ENCODE results near the gene FLAD1. TPM values are rescaled to one million over a fixed set of nuclear protein-coding genes. Genes with fewer than 3 reads are reported as not detected.
A peak's percentile ranks its signal among the peaks of the same experiment; 100 is the strongest.

Gene FLAD1
- total RNA-seq, 2 experiments from 2014 or later, result 39.8 to 45.2 TPM

- peak; percentile 64 for ATAC-seq
- Mint-ChIP-seq H3K4me3 (peak overlapping the region; percentile 86), H3K27ac (peak overlapping the region; percentile 79), H3K4me1 (ENCODE audit: low read depth) (peaks cover 53% of the 10 kb centered on the region), H3K36me3 (ENCODE audit: low read depth) (peaks cover 4% of the 10 kb centered on the region), H3K27me3 (ENCODE audit: low read depth) (no peaks in the 10 kb centered on the region), H3K9me3 (ENCODE audit: insufficient read depth) (no peaks in the 10 kb centered on the region)
- ChIA-PET POLR2A (interaction anchor here (0.7 to 2.1 kb wide), 4 partner anchors 10 to 64 kb away, joined by 4 to 11 read pairs (median 4); partner anchors contain the start of genes PBXIP1 and PMVK), CTCF (interaction anchor here (0.9 to 7.9 kb wide), 15 partner anchors 12 to 1342 kb away, joined by 3 to 139 read pairs (median 13); partner anchors contain the start of genes ADAM15, FLAD1, PBXIP1 and PYGO2)
- DNase-seq, result peak; percentile 84
Observed at GRCh38 chr1:155000726-155001424, 17.7 kb downstream of the FLAD1 start.

GRCh38 chr1:155001425-155001674 lies 18.2 kb downstream of the FLAD1 start:
- ATAC-seq, result no peak
- ChIA-PET POLR2A (interaction anchor here (0.7 to 1.2 kb wide), 3 partner anchors 9 to 65 kb away, joined by 4 read pairs; partner anchors contain the start of genes PBXIP1 and PMVK), CTCF (interaction anchor here (0.9 to 7.9 kb wide), 8 partner anchors 11 to 1342 kb away, joined by 3 to 139 read pairs (median 18); partner anchors contain the start of genes FLAD1, PBXIP1 and PYGO2)
- peaks cover 6% of the 10 kb centered on the region for H3K36me3 Mint-ChIP-seq (ENCODE audit: low read depth)
- H3K9me3 Mint-ChIP-seq (ENCODE audit: insufficient read depth), result no peaks in the 10 kb centered on the region
- peak overlapping the region; percentile 79 for H3K27ac Mint-ChIP-seq
- H3K4me1 Mint-ChIP-seq (ENCODE audit: low read depth), result peaks cover 57% of the 10 kb centered on the region
- H3K4me3 Mint-ChIP-seq, result peak overlapping the region; percentile 86
- no peak for DNase-seq
- no peaks in the 10 kb centered on the region for H3K27me3 Mint-ChIP-seq (ENCODE audit: low read depth)

- peak; percentile 76 for ATAC-seq
- Mint-ChIP-seq H3K36me3 (ENCODE audit: low read depth) (peaks cover 7% of the 10 kb centered on the region), H3K9me3 (ENCODE audit: insufficient read depth) (no peaks in the 10 kb centered on the region), H3K27me3 (ENCODE audit: low read depth) (no peaks in the 10 kb centered on the region), H3K4me3 (peak overlapping the region; percentile 86), H3K4me1 (ENCODE audit: low read depth) (peaks cover 62% of the 10 kb centered on the region), H3K27ac (peak overlapping the region; percentile 97)
- ChIA-PET CTCF (interaction anchor here (0.9 to 7.9 kb wide), 8 partner anchors 11 to 1343 kb away, joined by 3 to 139 read pairs (median 18); partner anchors contain the start of genes FLAD1, PBXIP1 and PYGO2), POLR2A (interaction anchor here (0.7 to 1.8 kb wide), 3 partner anchors 9 to 46 kb away, joined by 4 to 6 read pairs (median 4); partner anchors contain the start of genes FLAD1 and PBXIP1)
- peak; percentile 100 for DNase-seq
Observed at GRCh38 chr1:155001675-155002463, 18.7 kb downstream of the FLAD1 start.

- H3K27ac Mint-ChIP-seq, result peak within 1 kb of the TSS; percentile 97
- no peaks in the 10 kb centered on the region for H3K27me3 Mint-ChIP-seq (ENCODE audit: low read depth)
- CTCF ChIA-PET, result interaction anchor here (4.2 to 7.9 kb wide), 3 partner anchors 15 to 59 kb away, joined by 18 to 139 read pairs (median 71); partner anchors contain the start of gene FLAD1
- POLR2A ChIA-PET, result interaction anchor here (0.6 to 2.1 kb wide), 3 partner anchors 20 to 72 kb away, joined by 3 to 8 read pairs (median 6); partner anchors contain the start of genes CKS1B and FLAD1
- H3K9me3 Mint-ChIP-seq (ENCODE audit: insufficient read depth), result no peaks in the 10 kb centered on the region
- DNase-seq (no peak), ATAC-seq (peak; percentile 0)
- peak within 1 kb of the TSS; percentile 93 for H3K4me3 Mint-ChIP-seq
- H3K4me1 Mint-ChIP-seq (ENCODE audit: low read depth), result peaks cover 62% of the 10 kb centered on the region
- peaks cover 7% of the 10 kb centered on the region for H3K36me3 Mint-ChIP-seq (ENCODE audit: low read depth)
Observed at GRCh38 chr1:155002464-155003226, 19.5 kb downstream of the FLAD1 start, which contains the start of gene ZBTB7B. Gene ZBTB7B (plus strand): TSS chr1:155002802. CDS start chr1:155014661, 11,859 bp downstream.

- ATAC-seq, result no peak
- H3K9me3 Mint-ChIP-seq (ENCODE audit: insufficient read depth), result no peaks in the 10 kb centered on the region
- H3K4me3 Mint-ChIP-seq, result peak overlapping the region; percentile 93
- ChIA-PET CTCF (interaction anchor here (1.0 to 7.9 kb wide), 3 partner anchors 14 to 27 kb away, joined by 3 to 139 read pairs (median 9); partner anchors contain the start of gene FLAD1), POLR2A (interaction anchor here (0.6 to 2.1 kb wide), 3 partner anchors 20 to 72 kb away, joined by 3 to 8 read pairs (median 6); partner anchors contain the start of genes CKS1B and FLAD1)
- H3K27me3 Mint-ChIP-seq (ENCODE audit: low read depth), result no peaks in the 10 kb centered on the region
- H3K36me3 Mint-ChIP-seq (ENCODE audit: low read depth), result peaks cover 7% of the 10 kb centered on the region
- no peak for DNase-seq
- H3K4me1 Mint-ChIP-seq (ENCODE audit: low read depth), result peaks cover 61% of the 10 kb centered on the region
- H3K27ac Mint-ChIP-seq, result peak overlapping the region; percentile 87
Observed at GRCh38 chr1:155003227-155003765, 20.2 kb downstream of the FLAD1 start.

GRCh38 chr1:155003766-155004351 lies 20.7 kb downstream of the FLAD1 start:
- Mint-ChIP-seq H3K4me1 (ENCODE audit: low read depth) (peaks cover 62% of the 10 kb centered on the region), H3K4me3 (peak overlapping the region; percentile 93), H3K9me3 (ENCODE audit: insufficient read depth) (no peaks in the 10 kb centered on the region), H3K27ac (peak overlapping the region; percentile 87), H3K36me3 (ENCODE audit: low read depth) (peaks cover 7% of the 10 kb centered on the region), H3K27me3 (ENCODE audit: low read depth) (no peaks in the 10 kb centered on the region)
- ATAC-seq (no peak), DNase-seq (no peak)
- ChIA-PET CTCF (interaction anchor here (1.0 to 1.4 kb wide), 2 partner anchors 13 to 27 kb away, joined by 3 to 9 read pairs; no protein-coding TSS in a partner anchor), POLR2A (interaction anchor here (1.8 to 2.1 kb wide), 2 partner anchors 21 to 29 kb away, joined by 6 to 8 read pairs; partner anchors contain the start of genes CKS1B and FLAD1)

- Mint-ChIP-seq H3K36me3 (ENCODE audit: low read depth) (peaks cover 7% of the 10 kb centered on the region), H3K4me3 (peak overlapping the region; percentile 93), H3K4me1 (ENCODE audit: low read depth) (peaks cover 63% of the 10 kb centered on the region), H3K27ac (peak overlapping the region; percentile 85), H3K27me3 (ENCODE audit: low read depth) (no peaks in the 10 kb centered on the region), H3K9me3 (ENCODE audit: insufficient read depth) (no peaks in the 10 kb centered on the region)
- ChIA-PET CTCF (interaction anchor here (1.4 kb wide), 1 partner anchor 13 kb away, joined by 9 read pairs; no protein-coding TSS in a partner anchor), POLR2A (interaction anchor here (2.1 kb wide), 1 partner anchor 29 kb away, joined by 8 read pairs; the partner anchor contains the start of gene CKS1B)
- ATAC-seq (no peak), DNase-seq (no peak)
Observed at GRCh38 chr1:155004352-155005075, 21.4 kb downstream of the FLAD1 start.

GRCh38 chr1:155005076-155006011 lies 22.2 kb downstream of the FLAD1 start:
- H3K9me3 Mint-ChIP-seq (ENCODE audit: insufficient read depth), result no peaks in the 10 kb centered on the region
- H3K27me3 Mint-ChIP-seq (ENCODE audit: low read depth), result no peaks in the 10 kb centered on the region
- POLR2A ChIA-PET, result interaction anchor here (1.8 to 2.1 kb wide), 2 partner anchors 11 to 30 kb away, joined by 4 to 8 read pairs; partner anchors contain the start of gene CKS1B
- CTCF ChIA-PET, result interaction anchor here (0.9 to 3.1 kb wide), 3 partner anchors 12 to 202 kb away, joined by 3 to 38 read pairs (median 4); no protein-coding TSS in a partner anchor
- H3K4me1 Mint-ChIP-seq (ENCODE audit: low read depth), result peaks cover 63% of the 10 kb centered on the region
- DNase-seq (no peak), ATAC-seq (no peak)
- H3K4me3 Mint-ChIP-seq, result peak overlapping the region; percentile 22
- peaks cover 7% of the 10 kb centered on the region for H3K36me3 Mint-ChIP-seq (ENCODE audit: low read depth)
- peak overlapping the region; percentile 95 for H3K27ac Mint-ChIP-seq

GRCh38 chr1:155006601-155007101 lies 23.5 kb downstream of the FLAD1 start:
- ATAC-seq (peak; percentile 45), DNase-seq (peak; percentile 67)
- Mint-ChIP-seq H3K4me3 (peak overlapping the region; percentile 63), H3K27me3 (ENCODE audit: low read depth) (no peaks in the 10 kb centered on the region), H3K36me3 (ENCODE audit: low read depth) (peaks cover 7% of the 10 kb centered on the region), H3K27ac (peak overlapping the region; percentile 95), H3K4me1 (ENCODE audit: low read depth) (peaks cover 72% of the 10 kb centered on the region), H3K9me3 (ENCODE audit: insufficient read depth) (no peaks in the 10 kb centered on the region)
- CTCF ChIA-PET, result interaction anchor here (0.5 to 3.1 kb wide), 8 partner anchors 10 to 687 kb away, joined by 3 to 38 read pairs (median 3); partner anchors contain the start of gene FLAD1
- POLR2A ChIA-PET, result interaction anchor here (0.9 to 1.8 kb wide), 3 partner anchors 10 to 24 kb away, joined by 3 to 4 read pairs (median 4); partner anchors contain the start of gene FLAD1
